Lower leg skin (tissue), 4 donors: ENCODE results near the gene FILIP1L. TPM values are rescaled to one million over a fixed set of nuclear protein-coding genes. Genes with fewer than 3 reads are reported as not detected.
"Not testable (repeated sequence)": the region's sequence is repeated elsewhere in the genome, so short reads cannot be mapped to it uniquely, and the experiment has no call there.

Source experiments
- DNase-seq, 2 donors: peaks; one replicate each; pipeline ENCODE4 v3.0.0-alpha.2; 2019; ENCODE audit warnings: low spot score in 2 of 2
- H3K4me3 ChIP-seq: fragments of 200-600 bp; sonication (generic); 2 replicates; pipeline ENCODE4 v1.5.1; 2017; ENCODE audit warnings: mild to moderate bottlenecking, low read depth; ENCODE audit not compliant: poor library complexity, severe bottlenecking
- POLR2A ChIP-seq, 2 donors: fragments of 450-650 bp; IDR thresholded peaks; one replicate each; pipeline ENCODE4 v1.6.1; 2016 to 2017; ENCODE audit warnings: antibody characterized with exemption in 2 of 2, mild to moderate bottlenecking in 1 of 2, moderate library complexity in 1 of 2
- WGBS, 2 donors: methylation state at CpG; one replicate each; pipeline ENCODE4 v1.1.5; 2018; 5-methylcytosine and 5-hydroxymethylcytosine counted together
- intact Hi-C: fragments of 100-400 bp; cut with DNase I; formaldehyde crosslinking; loops from one replicate; pipeline ENCODE4 v1.15.0; 2023; ENCODE audit warnings: low total_unique reads
- total RNA-seq, 4 donors: library from RNA; depleted of rRNA; stranded (reverse); fragments of >200 nt; gene quantifications; one replicate each; pipeline ENCODE4 v1.1.0, GENCODE V29; 2016
- TF ChIP-seq, protein P1 (sequence below), 3 donors: fragments of 450-650 bp; IDR thresholded peaks; one replicate each; pipeline ENCODE4 v1.5.1; 2016; ENCODE audit warnings: antibody characterized with exemption in 3 of 3, mild to moderate bottlenecking in 3 of 3, moderate library complexity in 2 of 3

Gene FILIP1L
- total RNA-seq, 4 donors from 2014 or later, result 17.5 to 33.9 (median 22.1) TPM

DNA sequence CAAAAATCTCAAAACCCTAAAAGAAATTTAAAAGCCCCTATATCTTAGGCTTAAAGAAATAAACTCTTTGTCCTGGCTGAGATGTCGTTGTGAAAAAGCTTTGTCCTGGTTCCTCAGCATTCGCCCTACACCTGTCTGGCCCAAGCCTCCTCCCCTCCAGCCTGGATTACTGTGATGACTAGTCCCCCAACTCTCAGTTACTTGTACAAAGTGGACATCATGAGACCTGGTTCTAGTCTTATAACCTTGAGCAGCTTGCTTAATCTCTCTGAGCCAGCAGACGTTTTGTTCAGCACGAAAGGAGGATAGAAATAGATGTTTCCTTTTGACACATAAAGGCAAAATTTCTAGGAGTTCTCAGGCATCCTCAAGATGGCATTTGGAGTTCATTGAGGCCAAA, 51.6 kb downstream of the FILIP1L start:
- intact Hi-C loops, result loop anchor here (10.0 kb wide), 2 partner anchors 192 to 228 kb away; no protein-coding TSS in a partner anchor
- TF ChIP-seq, protein P1, sequence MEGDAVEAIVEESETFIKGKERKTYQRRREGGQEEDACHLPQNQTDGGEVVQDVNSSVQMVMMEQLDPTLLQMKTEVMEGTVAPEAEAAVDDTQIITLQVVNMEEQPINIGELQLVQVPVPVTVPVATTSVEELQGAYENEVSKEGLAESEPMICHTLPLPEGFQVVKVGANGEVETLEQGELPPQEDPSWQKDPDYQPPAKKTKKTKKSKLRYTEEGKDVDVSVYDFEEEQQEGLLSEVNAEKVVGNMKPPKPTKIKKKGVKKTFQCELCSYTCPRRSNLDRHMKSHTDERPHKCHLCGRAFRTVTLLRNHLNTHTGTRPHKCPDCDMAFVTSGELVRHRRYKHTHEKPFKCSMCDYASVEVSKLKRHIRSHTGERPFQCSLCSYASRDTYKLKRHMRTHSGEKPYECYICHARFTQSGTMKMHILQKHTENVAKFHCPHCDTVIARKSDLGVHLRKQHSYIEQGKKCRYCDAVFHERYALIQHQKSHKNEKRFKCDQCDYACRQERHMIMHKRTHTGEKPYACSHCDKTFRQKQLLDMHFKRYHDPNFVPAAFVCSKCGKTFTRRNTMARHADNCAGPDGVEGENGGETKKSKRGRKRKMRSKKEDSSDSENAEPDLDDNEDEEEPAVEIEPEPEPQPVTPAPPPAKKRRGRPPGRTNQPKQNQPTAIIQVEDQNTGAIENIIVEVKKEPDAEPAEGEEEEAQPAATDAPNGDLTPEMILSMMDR (IDR thresholded peaks at IDR 0.05), result no peak
- TF ChIP-seq POLR2A (IDR thresholded peaks at IDR 0.05), result no peak
- no peak for DNase-seq
- WGBS, 2 donors, result 77 to 80% methylated on average over 4 of the region's 4 CpGs
- H3K4me3 ChIP-seq, result no peak overlapping the region

DNA sequence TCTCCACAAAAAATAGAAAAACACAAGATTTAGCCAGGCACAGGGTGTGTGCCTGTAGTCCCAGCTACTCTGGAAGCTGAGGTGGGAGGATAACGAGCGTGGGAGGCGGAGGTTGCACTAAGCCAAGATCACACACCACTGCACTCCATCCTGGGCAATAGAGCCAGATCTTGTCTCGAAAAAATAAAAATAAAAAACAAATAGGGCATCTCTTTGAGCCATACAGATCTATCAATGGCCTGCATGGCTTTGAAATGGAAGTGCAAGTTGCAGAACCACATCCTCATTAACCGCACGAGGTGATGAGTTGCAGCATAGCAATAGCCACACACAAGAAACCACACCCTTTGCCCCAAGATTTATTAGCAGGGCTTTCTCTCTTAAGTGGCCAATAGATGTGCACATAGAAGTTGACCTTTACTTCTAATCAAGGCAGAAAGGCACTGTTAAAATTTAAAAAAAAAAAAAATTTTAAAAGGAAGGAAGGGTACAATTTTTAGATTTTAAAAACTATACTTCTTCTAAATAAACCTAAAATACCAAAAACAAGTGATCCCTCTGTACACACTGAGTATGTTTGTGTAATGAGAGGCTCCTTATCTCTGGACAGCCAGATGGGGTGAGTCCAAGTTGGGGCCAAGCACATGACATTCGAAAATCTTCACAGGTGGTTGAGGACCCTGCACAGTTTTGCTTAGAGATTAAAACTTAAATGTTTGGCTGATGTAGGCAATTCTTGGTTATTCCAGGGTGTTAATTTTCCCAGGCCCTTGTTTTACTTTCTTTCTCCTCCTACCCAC, 53.4 kb downstream of the FILIP1L start:
- intact Hi-C loops, result loop anchor here (10.0 kb wide), 2 partner anchors 194 to 226 kb away; no protein-coding TSS in a partner anchor
- no peak for TF ChIP-seq POLR2A (IDR thresholded peaks at IDR 0.05)
- TF ChIP-seq, protein P1 (IDR thresholded peaks at IDR 0.05), result no peak
- H3K4me3 ChIP-seq, result no peak overlapping the region
- no peak for DNase-seq
- WGBS, 2 donors, result 71 to 92% methylated on average over 7 of the region's 7 CpGs

DNA sequence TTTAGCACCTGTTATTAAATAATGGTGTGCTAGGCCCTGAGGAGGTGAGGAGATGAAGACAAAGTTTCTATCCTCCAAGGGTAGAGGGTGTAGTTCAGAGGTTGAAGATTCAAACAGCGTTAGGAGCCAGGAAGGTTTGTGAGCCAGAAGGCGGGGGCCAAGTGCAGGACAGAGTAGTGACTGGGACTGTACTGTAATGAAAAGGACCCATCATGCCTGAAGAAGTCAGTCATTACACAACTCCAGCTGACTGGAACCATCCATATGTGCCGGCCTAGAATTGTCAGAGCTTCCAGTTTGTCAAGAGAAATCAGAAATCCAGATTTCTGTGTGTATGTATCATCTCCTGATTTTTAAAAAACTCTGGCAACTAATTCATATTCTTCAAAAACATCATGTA, 54.8 kb downstream of the FILIP1L start:
- no peak overlapping the region for H3K4me3 ChIP-seq
- intact Hi-C loops, result no loop called here
- no peak for TF ChIP-seq POLR2A (IDR thresholded peaks at IDR 0.05)
- TF ChIP-seq, protein P1 (IDR thresholded peaks at IDR 0.05), result no peak
- DNase-seq, result no peak
- WGBS, 2 donors, result 81 to 88% methylated on average over 3 of the region's 3 CpGs

DNA sequence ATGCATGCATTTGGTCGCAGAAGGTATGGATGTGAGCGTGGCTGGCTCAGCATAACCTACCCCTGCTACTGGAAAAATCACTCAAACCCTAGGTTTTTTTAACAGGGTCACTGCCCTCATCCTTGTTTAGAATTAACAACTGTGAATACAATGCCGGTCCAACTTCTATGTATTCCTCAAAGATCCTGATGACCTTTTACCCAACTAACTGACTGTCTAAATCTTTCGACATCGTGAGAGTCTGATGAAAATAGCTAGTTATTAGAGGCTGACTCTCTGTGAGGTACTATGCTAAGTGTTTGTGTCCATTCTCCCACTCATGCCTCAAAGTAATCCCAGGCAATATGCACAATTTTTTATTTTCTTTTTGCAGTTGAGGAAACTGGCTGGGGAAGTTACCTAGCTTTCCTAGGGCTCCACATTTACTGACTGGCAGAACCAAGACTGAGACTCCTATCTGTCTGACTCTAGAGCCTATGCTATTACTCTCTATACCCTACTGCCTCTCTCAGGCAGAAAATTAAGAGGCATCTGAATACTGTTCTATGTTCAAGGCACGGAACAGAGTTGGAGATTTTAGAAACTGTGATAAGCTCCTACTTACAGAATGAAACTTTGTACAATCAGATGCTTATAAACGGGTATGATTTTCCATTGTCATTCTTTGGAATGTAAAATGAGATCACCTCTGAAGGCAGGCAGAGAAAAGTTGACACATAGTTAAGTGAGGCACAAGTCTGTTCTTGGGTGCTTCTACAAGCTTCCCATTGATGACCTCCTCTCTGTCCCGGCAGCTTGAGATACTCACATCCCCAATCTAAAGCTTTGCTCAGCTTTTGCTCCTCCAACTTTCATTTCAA, 56.4 kb downstream of the FILIP1L start:
- no peak overlapping the region for H3K4me3 ChIP-seq
- intact Hi-C loops, result no loop called here
- WGBS, 2 donors, result 88 to 91% methylated on average over 8 of the region's 8 CpGs
- TF ChIP-seq, protein P1 (IDR thresholded peaks at IDR 0.05), result no peak
- no peak for TF ChIP-seq POLR2A (IDR thresholded peaks at IDR 0.05)
- DNase-seq, result no peak

DNA sequence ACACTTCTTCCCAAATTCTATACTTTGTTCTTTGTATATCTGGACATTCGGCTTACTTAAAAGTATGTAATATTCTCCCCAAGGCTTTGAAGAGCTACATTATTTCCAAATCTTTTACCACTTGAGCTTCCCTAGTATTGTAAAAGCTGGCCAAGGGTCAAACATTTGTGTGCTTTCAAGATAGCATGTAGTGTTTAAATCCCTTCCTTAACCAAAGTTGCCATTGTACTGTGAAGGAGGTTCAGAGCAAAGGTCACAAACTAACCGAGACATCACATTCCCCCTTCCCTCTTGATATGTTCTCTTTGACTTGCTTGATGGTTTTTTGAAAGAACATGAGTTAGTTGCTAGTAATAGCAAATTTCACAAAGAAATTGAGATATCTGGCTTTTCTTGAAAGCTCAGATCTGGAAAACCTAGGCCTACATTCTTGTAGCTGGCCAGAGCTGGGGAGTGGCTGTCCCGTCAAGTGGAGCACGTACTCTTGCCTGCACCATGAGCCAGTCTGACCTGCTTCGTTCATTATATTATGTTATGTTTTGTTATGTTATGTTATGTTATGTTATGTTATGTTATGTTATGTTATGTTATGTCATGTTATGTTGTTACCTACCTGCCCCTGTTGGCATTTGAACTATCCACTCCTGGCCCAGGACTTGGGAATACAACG, 60.2 kb downstream of the FILIP1L start:
- H3K4me3 ChIP-seq, result no peak overlapping the region
- DNase-seq, result no peak
- intact Hi-C loops, result no loop called here
- 85 to 90% methylated on average over 6 of the region's 6 CpGs for WGBS, 2 donors
- TF ChIP-seq, protein P1 (IDR thresholded peaks at IDR 0.05), result no peak
- TF ChIP-seq POLR2A (IDR thresholded peaks at IDR 0.05), result no peak

DNA sequence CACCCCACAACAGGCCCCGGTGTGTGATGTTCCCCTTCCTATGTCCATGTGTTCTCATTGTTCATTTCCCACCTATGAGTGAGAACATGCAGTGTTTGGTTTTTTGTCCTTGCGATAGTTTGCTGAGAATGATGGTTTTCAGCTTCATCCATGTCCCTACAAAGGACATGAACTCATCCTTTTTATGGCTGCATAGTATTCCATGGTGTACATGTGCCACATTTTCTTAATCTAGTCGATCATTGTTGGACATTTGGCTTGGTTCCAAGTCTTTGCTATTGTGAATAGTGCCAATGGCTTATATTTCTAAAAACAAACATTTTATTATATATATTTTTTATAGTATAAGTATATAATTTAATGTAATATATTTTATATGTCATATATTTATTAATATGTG, 62.8 kb downstream of the FILIP1L start:
- H3K4me3 ChIP-seq, DNase-seq, intact Hi-C loops: not testable (repeated sequence)
- 97% methylated on average over 3 of the region's 3 CpGs for WGBS, 2 donors
